Fibroblast of the aortic adventitia (primary cell): Measurements from ENCODE around the gene ZCCHC7. TPM values are rescaled to one million over a fixed set of nuclear protein-coding genes. Genes with fewer than 3 reads are reported as not detected.

Experiments used
- DNase-seq: peaks from one replicate; pipeline ENCODE4 v3.0.0-alpha.2; 2010; ENCODE audit warnings: low read depth
- H3K4me3 ChIP-seq: 2 replicates; pipeline ENCODE4 v1.5.1; 2011; ENCODE audit warnings: low read depth, mild to moderate bottlenecking, control low read depth, low read length, moderate library complexity
- total RNA-seq: library from RNA; depleted of rRNA; stranded (reverse); fragments of >200 nt; gene quantifications from 2 replicates; pipeline ENCODE4 v1.2.3, GENCODE V29; 2012; ENCODE audit warnings: low replicate concordance
- TF ChIP-seq, protein P1 (sequence below): IDR thresholded peaks from 2 replicates; pipeline ENCODE4 v1.5.1; 2011; ENCODE audit warnings: mild to moderate bottlenecking, low read length, control low read depth, inconsistent platforms; ENCODE audit not compliant: insufficient read depth

ZCCHC7 gene
- total RNA-seq, 1 donor: 31.8 TPM

DNA sequence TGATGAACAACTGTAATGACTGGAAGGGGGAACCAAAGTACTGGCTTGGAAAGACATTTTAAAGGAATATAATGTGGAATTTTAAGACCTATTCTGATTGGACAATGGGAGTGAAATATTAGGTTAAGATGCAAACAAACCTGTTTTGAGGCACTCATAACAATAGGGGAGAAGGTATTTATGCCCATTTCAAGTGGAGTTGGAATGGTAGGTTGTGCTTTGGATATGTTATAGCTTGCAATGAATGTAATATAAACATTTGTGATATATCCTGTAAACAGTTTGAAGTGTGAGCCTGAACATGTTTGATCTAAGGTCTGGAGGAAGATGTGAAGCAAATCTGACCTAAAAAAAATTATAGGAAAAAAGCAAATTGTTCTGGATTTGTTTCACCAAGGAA, 172.5 kb downstream of the ZCCHC7 start:
- no peak for DNase-seq
- H3K4me3 ChIP-seq: no peak overlapping the region
- TF ChIP-seq, protein P1, sequence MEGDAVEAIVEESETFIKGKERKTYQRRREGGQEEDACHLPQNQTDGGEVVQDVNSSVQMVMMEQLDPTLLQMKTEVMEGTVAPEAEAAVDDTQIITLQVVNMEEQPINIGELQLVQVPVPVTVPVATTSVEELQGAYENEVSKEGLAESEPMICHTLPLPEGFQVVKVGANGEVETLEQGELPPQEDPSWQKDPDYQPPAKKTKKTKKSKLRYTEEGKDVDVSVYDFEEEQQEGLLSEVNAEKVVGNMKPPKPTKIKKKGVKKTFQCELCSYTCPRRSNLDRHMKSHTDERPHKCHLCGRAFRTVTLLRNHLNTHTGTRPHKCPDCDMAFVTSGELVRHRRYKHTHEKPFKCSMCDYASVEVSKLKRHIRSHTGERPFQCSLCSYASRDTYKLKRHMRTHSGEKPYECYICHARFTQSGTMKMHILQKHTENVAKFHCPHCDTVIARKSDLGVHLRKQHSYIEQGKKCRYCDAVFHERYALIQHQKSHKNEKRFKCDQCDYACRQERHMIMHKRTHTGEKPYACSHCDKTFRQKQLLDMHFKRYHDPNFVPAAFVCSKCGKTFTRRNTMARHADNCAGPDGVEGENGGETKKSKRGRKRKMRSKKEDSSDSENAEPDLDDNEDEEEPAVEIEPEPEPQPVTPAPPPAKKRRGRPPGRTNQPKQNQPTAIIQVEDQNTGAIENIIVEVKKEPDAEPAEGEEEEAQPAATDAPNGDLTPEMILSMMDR: no peak

DNA sequence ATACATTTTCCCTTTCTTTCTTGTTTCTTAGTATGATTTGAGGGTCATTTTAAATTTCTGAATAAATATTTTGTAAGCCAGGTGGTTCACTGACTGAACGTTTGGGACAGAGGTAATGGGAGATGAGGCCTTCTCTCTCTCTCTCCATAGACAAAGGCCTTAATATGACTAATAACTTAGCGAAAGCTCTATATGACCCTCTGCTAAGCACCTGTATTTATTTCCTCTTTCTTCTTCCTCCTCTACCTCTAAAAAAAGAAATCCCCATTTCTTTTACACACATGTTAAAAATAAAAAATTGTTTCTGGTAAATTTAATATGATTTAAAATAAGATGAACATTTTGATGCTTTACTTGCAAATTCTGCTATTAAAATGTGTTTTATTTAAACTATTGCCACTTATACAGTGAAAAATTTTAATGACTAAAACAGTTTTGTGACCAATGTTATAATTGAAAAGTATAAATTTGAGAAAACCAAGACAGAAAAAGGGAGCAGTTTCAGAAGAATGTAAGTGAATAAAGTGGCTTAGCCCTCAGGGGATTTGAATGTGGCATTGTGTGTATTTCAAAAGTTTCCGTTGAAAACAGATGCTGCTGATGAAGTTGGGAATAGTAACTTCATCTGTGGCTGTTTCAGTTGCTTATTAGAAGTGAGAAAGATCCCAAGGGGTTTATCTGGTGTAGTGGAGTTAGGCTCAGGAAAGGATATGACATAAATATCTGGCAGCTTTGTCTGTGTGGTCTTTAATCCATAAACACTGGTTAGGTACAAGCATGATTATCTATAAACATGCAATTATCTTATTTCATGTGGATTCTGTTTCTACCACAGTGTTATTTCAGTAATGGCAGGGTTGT, 173.5 kb downstream of the ZCCHC7 start:
- H3K4me3 ChIP-seq: no peak overlapping the region
- TF ChIP-seq, protein P1: no peak
- peak; percentile 48 for DNase-seq

- TF ChIP-seq, protein P1: no peak
- no peak overlapping the region for H3K4me3 ChIP-seq
- DNase-seq: no peak
Measured at GRCh38 chr9:37295178-37295577, 174.8 kb downstream of the ZCCHC7 start.

GRCh38 chr9:37295796-37296195, 175.4 kb downstream of the ZCCHC7 start:
- TF ChIP-seq, protein P1: peak; percentile 4
- H3K4me3 ChIP-seq: no peak overlapping the region
- no peak for DNase-seq

GRCh38 chr9:37297592-37297991, 177.2 kb downstream of the ZCCHC7 start:
- TF ChIP-seq, protein P1: no peak
- no peak for DNase-seq
- no peak overlapping the region for H3K4me3 ChIP-seq

DNA sequence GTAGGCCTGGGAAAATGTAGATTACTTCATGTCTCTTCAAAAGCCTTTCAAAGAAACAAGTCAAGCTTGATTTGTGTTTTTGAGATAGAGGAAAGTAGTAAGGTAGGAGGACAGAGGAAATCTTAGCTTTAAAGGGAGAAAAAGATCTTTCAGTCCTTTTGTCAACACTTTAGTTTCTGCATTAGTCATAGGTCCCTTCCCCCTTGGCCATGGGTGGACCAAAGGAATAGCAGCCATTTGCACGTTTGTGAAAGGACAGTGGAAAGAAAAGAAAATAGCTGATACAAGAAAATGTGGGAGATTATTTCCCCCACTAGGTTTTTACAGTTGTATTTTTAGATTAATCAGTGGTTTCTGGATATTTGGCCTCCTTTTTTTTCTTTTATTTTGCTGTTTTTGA, 180.2 kb downstream of the ZCCHC7 start:
- no peak overlapping the region for H3K4me3 ChIP-seq
- DNase-seq: peak; percentile 47
- TF ChIP-seq, protein P1: no peak
